H9 (cell line): ENCODE measurements around the gene C3orf22. TPM values are rescaled to one million over a fixed set of nuclear protein-coding genes. Genes with fewer than 3 reads are reported as not detected.
"Not testable (repeated sequence)": the region's sequence is repeated elsewhere in the genome, so short reads cannot be mapped to it uniquely, and the experiment has no call there.

ENCODE experiments used
- DNase-seq: peaks from one replicate; pipeline ENCODE4 v3.0.0-alpha.2; 2017
- H2AFZ ChIP-seq: one replicate; pipeline ENCODE4 v1.6.1; 2013; ENCODE audit warnings: mild to moderate bottlenecking, low read length, control low read depth, moderate library complexity
- H2AK5ac ChIP-seq: 2 replicates; pipeline ENCODE4 v1.6.1; 2013; ENCODE audit warnings: low read length, control low read depth, mixed read lengths; ENCODE audit not compliant: insufficient read length
- H2BK120ac ChIP-seq: one replicate; pipeline ENCODE4 v1.6.1; 2013; ENCODE audit warnings: low read depth, mild to moderate bottlenecking, low read length, control low read depth, inconsistent platforms; ENCODE audit not compliant: poor library complexity, severe bottlenecking
- H2BK12ac ChIP-seq: 2 replicates; pipeline ENCODE4 v1.6.1; 2013; ENCODE audit warnings: low read length, control low read depth, mixed read lengths, low read depth; ENCODE audit not compliant: insufficient read length
- H2BK15ac ChIP-seq: 2 replicates; pipeline ENCODE4 v1.6.1; 2013; ENCODE audit warnings: low read depth, low read length, control low read depth
- H2BK20ac ChIP-seq: one replicate; pipeline ENCODE4 v1.6.1; 2013; ENCODE audit warnings: low read depth, mild to moderate bottlenecking, low read length, control low read depth, inconsistent platforms; ENCODE audit not compliant: poor library complexity, severe bottlenecking
- H2BK5ac ChIP-seq: 2 replicates; pipeline ENCODE4 v1.6.1; 2013; ENCODE audit warnings: low read length, control low read depth, mixed read lengths; ENCODE audit not compliant: insufficient read length
- H3K14ac ChIP-seq: 2 replicates; pipeline ENCODE4 v1.6.1; 2013; ENCODE audit warnings: low read length, control low read depth; ENCODE audit not compliant: insufficient read depth
- H3K18ac ChIP-seq: 2 replicates; pipeline ENCODE4 v1.6.1; 2013; ENCODE audit warnings: low read depth, mild to moderate bottlenecking, mixed read lengths, low read length, control low read depth; ENCODE audit not compliant: insufficient read length
- H3K23ac ChIP-seq: 2 replicates; pipeline ENCODE4 v1.6.1; 2013; ENCODE audit warnings: low read length, control low read depth, mixed read lengths, low read depth; ENCODE audit not compliant: insufficient read length
- H3K23me2 ChIP-seq: 2 replicates; pipeline ENCODE4 v1.6.1; 2013; ENCODE audit warnings: low read depth, mild to moderate bottlenecking, mixed read lengths, low read length, control low read depth; ENCODE audit not compliant: insufficient read length, poor library complexity, severe bottlenecking
- H3K27ac ChIP-seq: 2 replicates; pipeline ENCODE4 v1.5.1; 2013; ENCODE audit warnings: low read length, control low read depth, mixed read lengths, low read depth; ENCODE audit not compliant: insufficient read length
- H3K27me3 ChIP-seq: 2 replicates; pipeline ENCODE4 v1.6.1; 2013; ENCODE audit warnings: low read length, control low read depth, inconsistent platforms; ENCODE audit not compliant: insufficient read depth
- H3K4ac ChIP-seq: 2 replicates; pipeline ENCODE4 v1.6.1; 2013; ENCODE audit warnings: low read depth, mild to moderate bottlenecking, control low read depth, inconsistent platforms, low read length, moderate library complexity
- H3K4me1 ChIP-seq: 2 replicates; pipeline ENCODE4 v1.6.1; 2013; ENCODE audit warnings: low read length, control low read depth, inconsistent platforms; ENCODE audit not compliant: insufficient read depth
- H3K4me2 ChIP-seq: 2 replicates; pipeline ENCODE4 v1.6.1; 2013; ENCODE audit warnings: low read length, control low read depth, mixed read lengths; ENCODE audit not compliant: insufficient read length, insufficient read depth
- H3K56ac ChIP-seq: 2 replicates; pipeline ENCODE4 v1.6.1; 2013; ENCODE audit warnings: low read depth, mild to moderate bottlenecking, mixed read lengths, low read length, control low read depth; ENCODE audit not compliant: insufficient read length
- H3K79me1 ChIP-seq: 2 replicates; pipeline ENCODE4 v1.6.1; 2013; ENCODE audit warnings: low read depth, mild to moderate bottlenecking, moderate library complexity, low read length, control low read depth, inconsistent platforms; ENCODE audit not compliant: insufficient read depth, poor library complexity, severe bottlenecking
- H3K79me2 ChIP-seq: 2 replicates; pipeline ENCODE4 v1.6.1; 2013; ENCODE audit warnings: low read length, control low read depth, inconsistent platforms; ENCODE audit not compliant: insufficient read depth
- H3K9ac ChIP-seq: 2 replicates; pipeline ENCODE4 v1.6.1; 2013; ENCODE audit warnings: low read length, control low read depth, mixed read lengths; ENCODE audit not compliant: insufficient read length; ENCODE audit errors: extremely low read depth
- H3K9me3 ChIP-seq: one replicate; pipeline ENCODE4 v1.6.1; 2013; ENCODE audit warnings: low read depth, low read length, inconsistent platforms; ENCODE audit not compliant: control insufficient read depth
- H3T11ph ChIP-seq: one replicate; pipeline ENCODE4 v1.6.1; 2013; ENCODE audit warnings: mild to moderate bottlenecking, low read length, control low read depth, inconsistent platforms
- H4K20me1 ChIP-seq: one replicate; pipeline ENCODE4 v1.6.1; 2013; ENCODE audit not compliant: control insufficient read depth, insufficient read length, insufficient read depth
- H4K5ac ChIP-seq: 2 replicates; pipeline ENCODE4 v1.6.1; 2013; ENCODE audit warnings: low read depth, mild to moderate bottlenecking, mixed read lengths, low read length, control low read depth; ENCODE audit not compliant: insufficient read length
- H4K8ac ChIP-seq: replicated peaks from 2 replicates; pipeline ENCODE4 v1.6.1; 2013; ENCODE audit warnings: low read length, control low read depth, mixed read lengths, low read depth; ENCODE audit not compliant: insufficient read length
- H4K91ac ChIP-seq: 2 replicates; pipeline ENCODE4 v1.6.1; 2013; ENCODE audit warnings: low read depth, mild to moderate bottlenecking, moderate library complexity, mixed read lengths, low read length, control low read depth; ENCODE audit not compliant: insufficient read length
- H3K27ac Mint-ChIP-seq, 3 experiments: 2 replicates in 2 of 3; 3 replicates in 1 of 3; pipeline ENCODE4 v1.8.0; 2020 to 2021; ENCODE audit warnings: mixed read lengths in 3 of 3, mild to moderate bottlenecking in 1 of 3, moderate library complexity in 1 of 3
- H3K27me3 Mint-ChIP-seq: 2 replicates; pipeline ENCODE4 v1.8.0; 2021; ENCODE audit warnings: low read depth, mild to moderate bottlenecking, moderate library complexity, mixed read lengths
- H3K36me3 Mint-ChIP-seq, 3 experiments: 2 replicates in 2 of 3; 3 replicates in 1 of 3; pipeline ENCODE4 v1.8.0; 2020 to 2021; ENCODE audit warnings: low read depth in 3 of 3, mixed read lengths in 3 of 3; ENCODE audit not compliant: insufficient read depth in 1 of 3
- H3K4me1 Mint-ChIP-seq, 2 experiments: 2 replicates each; pipeline ENCODE4 v1.8.0; 2020; ENCODE audit warnings: mixed read lengths in 2 of 2
- H3K4me3 Mint-ChIP-seq, 2 experiments: 2 replicates in 1 of 2; 3 replicates in 1 of 2; pipeline ENCODE4 v1.8.0; 2020 to 2021; ENCODE audit warnings: mild to moderate bottlenecking in 2 of 2, mixed read lengths in 2 of 2, moderate library complexity in 1 of 2
- H3K9me3 Mint-ChIP-seq, 2 experiments: 2 replicates in 1 of 2; 3 replicates in 1 of 2; pipeline ENCODE4 v1.8.0; 2020; ENCODE audit warnings: mild to moderate bottlenecking in 2 of 2, mixed read lengths in 2 of 2, moderate library complexity in 1 of 2
- WGBS: extraction: QIAGEN DNeasy Blood & Tissue Kit; methylation state at CpG from one replicate; pipeline ENCODE4 v1.1.7; 2013; ENCODE audit warnings: missing lambda C conversion rate, low lambda C conversion rate, mixed read lengths; ENCODE audit not compliant: insufficient read length; ENCODE audit errors: extremely low coverage; 5-methylcytosine and 5-hydroxymethylcytosine counted together
- total RNA-seq: library from RNA; stranded (reverse); gene quantifications from 2 replicates; pipeline ENCODE4 v1.2.1, GENCODE V29; 2021
- TF ChIP-seq, protein P1 (sequence below): fragments of 200-600 bp; sonication (generic); conservative IDR thresholded peaks from 3 replicates; pipeline ENCODE4 v1.8.0; 2021; ENCODE audit warnings: antibody characterized with exemption, mild to moderate bottlenecking

C3orf22 gene
- total RNA-seq, 1 experiment from 2014 or later: not detected

DNA sequence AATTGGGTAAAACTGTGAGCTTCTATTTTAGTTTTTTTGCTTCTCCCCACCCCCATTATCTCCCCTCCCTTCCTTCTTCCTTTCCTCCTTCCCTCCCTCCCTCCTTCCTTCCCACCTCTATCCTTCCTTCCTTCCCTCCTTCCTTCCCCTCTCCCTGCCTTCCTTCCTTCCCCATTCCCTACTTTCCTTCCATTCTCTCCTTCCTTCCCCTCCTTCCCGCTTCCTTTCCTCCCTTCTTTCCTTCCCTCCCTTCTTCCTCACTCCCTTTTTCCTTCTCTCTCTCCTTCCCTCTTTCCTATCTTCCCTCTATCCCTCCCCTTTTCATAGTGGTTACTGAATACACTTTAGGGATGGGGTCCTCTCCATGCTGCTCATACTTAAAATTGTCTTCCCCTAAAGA is 40.4 kb upstream of the C3orf22 start:
- peaks cover 0 to 5% (median 0%) of the 10 kb centered on the region in 3 experiments; a peak in 2 of 7 replicates for H3K36me3 Mint-ChIP-seq
- Histone ChIP-seq H4K91ac (no peak overlapping the region), H3T11ph (no peak overlapping the region), H3K56ac (no peak overlapping the region), H2BK5ac (no peak overlapping the region), H2BK120ac (no peak overlapping the region), H3K23ac (no peak overlapping the region), H3K9me3 (no peaks in the 10 kb centered on the region), H3K27ac (no peak overlapping the region), H3K79me2 (no peaks in the 10 kb centered on the region), H3K9ac (no peak overlapping the region), H2BK15ac (no peak overlapping the region), H4K5ac (no peak overlapping the region), H2BK20ac (no peak overlapping the region), H4K8ac (no peak overlapping the region), H3K18ac (no peak overlapping the region), H2BK12ac (no peak overlapping the region), H3K14ac (no peak overlapping the region), H2AK5ac (no peak overlapping the region), H3K79me1 (no peaks in the 10 kb centered on the region), H4K20me1 (no peaks in the 10 kb centered on the region), H3K4me2 (no peak overlapping the region), H3K4me1 (no peaks in the 10 kb centered on the region), H3K23me2 (no peaks in the 10 kb centered on the region), H3K4ac (no peak overlapping the region), H3K27me3 (no peaks in the 10 kb centered on the region), H2AFZ (no peak overlapping the region)
- H3K9me3 Mint-ChIP-seq: peaks cover 5 to 7% of the 10 kb centered on the region in 2 experiments; a peak in 4 of 5 replicates
- H3K27me3 Mint-ChIP-seq: no peaks in the 10 kb centered on the region
- no CpG with 5 or more reads among the region's 1 CpG for WGBS
- TF ChIP-seq, protein P1, sequence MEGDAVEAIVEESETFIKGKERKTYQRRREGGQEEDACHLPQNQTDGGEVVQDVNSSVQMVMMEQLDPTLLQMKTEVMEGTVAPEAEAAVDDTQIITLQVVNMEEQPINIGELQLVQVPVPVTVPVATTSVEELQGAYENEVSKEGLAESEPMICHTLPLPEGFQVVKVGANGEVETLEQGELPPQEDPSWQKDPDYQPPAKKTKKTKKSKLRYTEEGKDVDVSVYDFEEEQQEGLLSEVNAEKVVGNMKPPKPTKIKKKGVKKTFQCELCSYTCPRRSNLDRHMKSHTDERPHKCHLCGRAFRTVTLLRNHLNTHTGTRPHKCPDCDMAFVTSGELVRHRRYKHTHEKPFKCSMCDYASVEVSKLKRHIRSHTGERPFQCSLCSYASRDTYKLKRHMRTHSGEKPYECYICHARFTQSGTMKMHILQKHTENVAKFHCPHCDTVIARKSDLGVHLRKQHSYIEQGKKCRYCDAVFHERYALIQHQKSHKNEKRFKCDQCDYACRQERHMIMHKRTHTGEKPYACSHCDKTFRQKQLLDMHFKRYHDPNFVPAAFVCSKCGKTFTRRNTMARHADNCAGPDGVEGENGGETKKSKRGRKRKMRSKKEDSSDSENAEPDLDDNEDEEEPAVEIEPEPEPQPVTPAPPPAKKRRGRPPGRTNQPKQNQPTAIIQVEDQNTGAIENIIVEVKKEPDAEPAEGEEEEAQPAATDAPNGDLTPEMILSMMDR: no peak
- H3K4me1 Mint-ChIP-seq: no peaks in the 10 kb centered on the region
- no peak for DNase-seq
- no peak overlapping the region for H3K27ac Mint-ChIP-seq
- no peak overlapping the region for H3K4me3 Mint-ChIP-seq

DNA sequence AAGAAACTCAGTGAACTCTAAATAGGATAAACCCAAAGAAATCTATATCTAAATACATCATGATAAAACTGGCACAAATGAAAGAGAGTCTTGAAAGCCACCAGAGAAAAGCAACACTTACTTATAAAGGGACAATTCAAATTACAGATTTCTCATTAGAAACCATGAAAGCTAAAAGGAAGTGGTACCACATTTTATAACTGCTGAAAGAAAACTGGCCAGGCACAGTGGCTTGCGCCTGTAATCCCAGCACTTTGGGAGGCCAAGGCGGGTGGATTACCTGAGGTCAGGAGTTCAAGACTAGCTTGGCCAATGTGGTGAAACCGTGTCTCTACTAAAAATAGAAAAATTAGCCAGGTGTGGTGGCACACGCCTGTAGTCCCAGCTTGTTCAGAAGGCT is 36.7 kb upstream of the C3orf22 start:
- WGBS: no CpG with 5 or more reads among the region's 4 CpGs
- H3K23ac ChIP-seq, H3K27me3 ChIP-seq, H3K4me2 ChIP-seq, H3K4me1 Mint-ChIP-seq, H3K4me1 ChIP-seq, H4K91ac ChIP-seq, H3K79me1 ChIP-seq, H3K56ac ChIP-seq, H3K27ac ChIP-seq, H2AFZ ChIP-seq, H2BK20ac ChIP-seq, H3K27me3 Mint-ChIP-seq, H3K79me2 ChIP-seq, H3K9ac ChIP-seq, H2BK120ac ChIP-seq, H4K8ac ChIP-seq, H2BK5ac ChIP-seq, H3K4ac ChIP-seq, H4K20me1 ChIP-seq, H2BK15ac ChIP-seq, H2BK12ac ChIP-seq, H3K9me3 ChIP-seq, H3K14ac ChIP-seq, H2AK5ac ChIP-seq, DNase-seq, H4K5ac ChIP-seq, H3K27ac Mint-ChIP-seq, H3K18ac ChIP-seq, H3K23me2 ChIP-seq, H3K4me3 Mint-ChIP-seq, H3T11ph ChIP-seq: not testable (repeated sequence)
- H3K9me3 Mint-ChIP-seq: peaks cover 11 to 21% of the 10 kb centered on the region in 2 experiments; a peak in 4 of 5 replicates
- H3K36me3 Mint-ChIP-seq: peaks cover 4 to 13% (median 6%) of the 10 kb centered on the region in 3 experiments; a peak in 5 of 7 replicates
